Measurements from ENCODE around the gene FHAD1. TPM values are rescaled to one million over a fixed set of nuclear protein-coding genes. Genes with fewer than 3 reads are reported as not detected.

The FHAD1 gene
- total RNA-seq, 2 experiments from 2014 or later, result not detected

GRCh38 chr1:15323989-15324868 is 77.2 kb downstream of the FHAD1 start:
- Mint-ChIP-seq H3K27ac (no peak overlapping the region), H3K4me1 (ENCODE audit: low read depth) (no peaks in the 10 kb centered on the region)
- POLR2A ChIA-PET, result interaction anchor here (0.7 to 1.4 kb wide), 2 partner anchors 107 to 113 kb away, joined by 3 to 10 read pairs; no protein-coding TSS in a partner anchor

DNA sequence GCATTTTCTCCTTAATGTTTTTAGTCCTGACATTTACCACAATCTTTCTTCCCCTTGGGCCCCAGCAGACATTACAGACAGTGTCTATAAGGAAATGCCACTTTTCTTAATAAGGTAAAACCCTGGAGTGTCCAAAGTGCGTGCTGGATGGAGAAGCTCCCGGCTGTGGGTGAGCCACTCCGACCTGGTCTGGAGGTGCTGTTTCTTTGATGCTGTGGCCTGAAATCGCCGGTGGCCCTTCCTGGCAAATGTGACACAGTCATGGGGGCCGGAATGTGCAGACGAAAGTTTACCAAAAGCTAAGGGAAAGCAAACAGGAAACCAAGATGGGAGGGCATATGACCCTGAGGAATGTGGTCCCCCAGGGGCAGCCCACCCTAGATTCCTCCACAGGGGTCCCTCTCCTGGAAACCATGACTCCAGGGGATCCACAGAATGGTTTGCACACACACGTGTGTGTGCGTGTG is 77.9 kb downstream of the FHAD1 start:
- Mint-ChIP-seq H3K36me3 (ENCODE audit: low read depth) (no peaks in the 10 kb centered on the region), H3K9me3 (no peaks in the 10 kb centered on the region), H3K4me3 (no peak overlapping the region), H3K4me1 (ENCODE audit: low read depth) (no peaks in the 10 kb centered on the region), H3K27ac (no peak overlapping the region), H3K27me3 (peaks cover 17% of the 10 kb centered on the region)
- peaks cover 6% of the 10 kb centered on the region for H3K4me1 ChIP-seq (ENCODE audit: insufficient read depth, low read length)
- no peak overlapping the region for H3K27ac ChIP-seq (ENCODE audit: low read depth in 1 of 2, low read length in 2 of 2)
- CTCF ChIA-PET, result interaction anchor here (3.1 kb wide), 1 partner anchor 105 kb away, joined by 67 read pairs; no protein-coding TSS in a partner anchor
- POLR2A ChIA-PET, result no interaction called here
- TF ChIP-seq CTCF (IDR thresholded peaks at IDR 0.05), result no peak
- DNase-seq, result no peak
- H3K36me3 ChIP-seq (ENCODE audit: insufficient read depth, low read length), result no peaks in the 10 kb centered on the region
- H3K4me3 ChIP-seq (ENCODE audit: low read length), result no peak overlapping the region
- H3K27me3 ChIP-seq (ENCODE audit: control insufficient read depth in 1 of 2, insufficient read depth in 2 of 2, low read length in 2 of 2), result peaks cover 4 to 10% of the 10 kb centered on the region in 2 experiments
- intact Hi-C loops (cut with DNase I, micrococcal nuclease), result loop anchor here (5.0 kb wide), 3 partner anchors 42 to 417 kb away; partner anchors contain the start of gene TMEM82 (in 1 of the 2)
- no peaks in the 10 kb centered on the region for H3K9me3 ChIP-seq (ENCODE audit: control insufficient read depth in 1 of 2, insufficient read depth in 1 of 2, low read length in 2 of 2)
- no peak for ATAC-seq (ENCODE audit: poor library complexity)

More at GRCh38 chr1:15323989-15324868, 77.2 kb downstream of the FHAD1 start:
- Histone ChIP-seq H3K4me1 (ENCODE audit: insufficient read depth, low read length) (peaks cover 6% of the 10 kb centered on the region), H3K27me3 (ENCODE audit: control insufficient read depth in 1 of 2, insufficient read depth in 2 of 2, low read length in 2 of 2) (peaks cover 4 to 8% of the 10 kb centered on the region in 2 experiments), H3K27ac (ENCODE audit: low read depth in 1 of 2, low read length in 2 of 2) (no peak overlapping the region), H3K4me3 (ENCODE audit: low read length) (no peak overlapping the region), H3K9me3 (ENCODE audit: control insufficient read depth in 1 of 2, insufficient read depth in 1 of 2, low read length in 2 of 2) (no peaks in the 10 kb centered on the region), H3K36me3 (ENCODE audit: insufficient read depth, low read length) (no peaks in the 10 kb centered on the region)
- CTCF ChIA-PET, result interaction anchor here (0.7 to 3.1 kb wide), 15 partner anchors 8 to 119 kb away, joined by 3 to 67 read pairs (median 4); no protein-coding TSS in a partner anchor
- no peak for TF ChIP-seq CTCF (IDR thresholded peaks at IDR 0.05)
- Mint-ChIP-seq H3K4me3 (no peak overlapping the region), H3K27me3 (peaks cover 11% of the 10 kb centered on the region), H3K36me3 (ENCODE audit: low read depth) (no peaks in the 10 kb centered on the region), H3K9me3 (no peaks in the 10 kb centered on the region)
- DNase-seq, result no peak
- no peak for ATAC-seq (ENCODE audit: poor library complexity)
- intact Hi-C loops (cut with DNase I, micrococcal nuclease), result loop anchor here (1.0 to 5.0 kb wide), 3 partner anchors 107 to 418 kb away; partner anchors contain the start of gene TMEM82 (in 1 of the 2)

GRCh38 chr1:15325375-15326085 is 78.5 kb downstream of the FHAD1 start:
- ChIA-PET CTCF (interaction anchor here (3.1 kb wide), 1 partner anchor 104 kb away, joined by 67 read pairs; no protein-coding TSS in a partner anchor), POLR2A (no interaction called here)
- Histone ChIP-seq H3K27ac (ENCODE audit: low read depth in 1 of 2, low read length in 2 of 2) (no peak overlapping the region), H3K4me3 (ENCODE audit: low read length) (no peak overlapping the region), H3K36me3 (ENCODE audit: insufficient read depth, low read length) (no peaks in the 10 kb centered on the region), H3K4me1 (ENCODE audit: insufficient read depth, low read length) (peaks cover 6% of the 10 kb centered on the region), H3K9me3 (ENCODE audit: control insufficient read depth in 1 of 2, insufficient read depth in 1 of 2, low read length in 2 of 2) (no peaks in the 10 kb centered on the region), H3K27me3 (ENCODE audit: control insufficient read depth in 1 of 2, insufficient read depth in 2 of 2, low read length in 2 of 2) (peaks cover 4 to 10% of the 10 kb centered on the region in 2 experiments)
- no peak overlapping the region for H3K27ac Mint-ChIP-seq
- TF ChIP-seq CTCF (IDR thresholded peaks at IDR 0.05), result no peak
- H3K36me3 Mint-ChIP-seq (ENCODE audit: low read depth), result no peaks in the 10 kb centered on the region
- intact Hi-C loops (cut with DNase I, micrococcal nuclease), result loop anchor here in 1 of 2 experiments (5.0 kb wide), 1 partner anchor 42 kb away; no protein-coding TSS in a partner anchor
- H3K4me1 Mint-ChIP-seq (ENCODE audit: low read depth), result no peaks in the 10 kb centered on the region
- no peak for DNase-seq
- H3K27me3 Mint-ChIP-seq, result peaks cover 20% of the 10 kb centered on the region
- H3K4me3 Mint-ChIP-seq, result no peak overlapping the region
- no peaks in the 10 kb centered on the region for H3K9me3 Mint-ChIP-seq
- no peak for ATAC-seq (ENCODE audit: poor library complexity)

Measured in CD4-positive, alpha-beta T cell (primary cell).